Endothelial cell of hepatic sinusoid (primary cell): ENCODE data around the gene EML6.

Experiments
- in situ Hi-C: cut with HindIII; loops from 2 replicates; pipeline ENCODE4 v1.10.0; 2017; ENCODE audit warnings: low sequenced_read_pairs

Gene EML6

DNA sequence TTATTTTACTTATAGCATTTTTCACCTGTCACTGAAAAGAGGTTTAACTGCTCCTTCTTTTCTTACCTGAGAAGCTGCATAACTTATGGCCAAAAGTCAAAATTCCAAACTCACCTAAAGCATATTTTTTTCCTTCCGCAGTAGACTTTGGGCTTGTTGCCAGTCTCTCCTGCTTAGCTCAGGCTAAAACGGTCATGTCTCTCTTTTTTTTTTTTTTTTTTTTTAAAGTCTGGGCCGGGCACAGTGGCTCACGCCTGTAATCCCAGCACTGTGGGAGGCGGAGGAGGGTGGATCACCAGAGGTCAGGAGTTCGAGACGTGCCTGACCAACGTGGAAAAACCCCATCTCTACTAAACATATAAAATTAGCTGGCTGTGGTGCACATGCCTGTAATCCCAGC, 213.3 kb downstream of the EML6 start:
- in situ Hi-C loops = no loop called here

DNA sequence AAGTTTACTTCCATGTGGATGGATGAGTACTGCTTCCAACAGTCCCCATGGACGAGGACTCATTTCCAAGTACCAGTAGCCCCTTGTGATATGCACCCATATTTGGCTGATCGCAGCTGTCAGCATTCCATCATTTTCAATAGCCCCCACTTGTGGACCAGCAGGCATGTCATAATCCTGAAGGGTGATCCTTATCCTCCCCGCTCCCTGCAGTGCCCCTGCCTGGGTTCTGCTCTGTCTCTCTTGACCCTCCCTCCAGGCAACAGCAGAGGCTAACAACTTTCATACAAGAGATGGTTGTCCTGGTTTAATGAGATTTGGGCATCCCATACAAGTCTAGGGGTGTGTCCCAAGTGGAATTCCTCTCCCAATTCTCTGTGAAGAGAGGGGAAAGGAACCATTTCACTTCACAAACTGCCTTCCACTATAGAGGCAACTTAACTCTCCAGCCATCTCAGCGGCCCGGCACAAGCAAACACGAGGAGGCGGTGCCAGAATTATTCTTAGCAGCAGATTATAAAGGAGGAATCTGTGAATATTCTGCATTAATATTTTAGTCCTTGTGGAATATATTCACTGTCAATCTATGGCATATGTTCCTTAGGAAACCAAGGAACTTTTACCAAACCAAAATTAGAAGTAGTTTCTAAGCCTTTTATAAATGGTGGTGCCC, 216.1 kb downstream of the EML6 start:
- in situ Hi-C loops = no loop called here

DNA sequence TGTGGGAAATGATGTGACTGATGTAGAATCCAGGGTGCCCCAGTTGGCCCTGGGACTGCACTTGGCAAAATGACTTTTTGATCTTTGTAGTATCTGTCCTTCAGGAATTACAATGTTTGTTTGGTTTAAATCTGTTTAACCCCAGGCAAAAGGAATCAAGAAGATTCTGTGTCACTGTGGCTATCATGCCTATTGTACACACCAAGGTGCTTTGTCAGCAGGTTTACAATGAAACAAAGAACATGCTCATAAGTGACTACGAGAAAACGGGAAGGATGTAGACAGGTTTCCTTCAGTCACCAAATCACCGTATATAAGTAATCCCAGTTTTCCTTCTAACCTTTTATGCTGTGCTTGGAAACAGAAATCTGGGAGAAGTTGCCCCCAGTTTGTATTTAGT, 217.3 kb downstream of the EML6 start:
- in situ Hi-C loops = no loop called here

DNA sequence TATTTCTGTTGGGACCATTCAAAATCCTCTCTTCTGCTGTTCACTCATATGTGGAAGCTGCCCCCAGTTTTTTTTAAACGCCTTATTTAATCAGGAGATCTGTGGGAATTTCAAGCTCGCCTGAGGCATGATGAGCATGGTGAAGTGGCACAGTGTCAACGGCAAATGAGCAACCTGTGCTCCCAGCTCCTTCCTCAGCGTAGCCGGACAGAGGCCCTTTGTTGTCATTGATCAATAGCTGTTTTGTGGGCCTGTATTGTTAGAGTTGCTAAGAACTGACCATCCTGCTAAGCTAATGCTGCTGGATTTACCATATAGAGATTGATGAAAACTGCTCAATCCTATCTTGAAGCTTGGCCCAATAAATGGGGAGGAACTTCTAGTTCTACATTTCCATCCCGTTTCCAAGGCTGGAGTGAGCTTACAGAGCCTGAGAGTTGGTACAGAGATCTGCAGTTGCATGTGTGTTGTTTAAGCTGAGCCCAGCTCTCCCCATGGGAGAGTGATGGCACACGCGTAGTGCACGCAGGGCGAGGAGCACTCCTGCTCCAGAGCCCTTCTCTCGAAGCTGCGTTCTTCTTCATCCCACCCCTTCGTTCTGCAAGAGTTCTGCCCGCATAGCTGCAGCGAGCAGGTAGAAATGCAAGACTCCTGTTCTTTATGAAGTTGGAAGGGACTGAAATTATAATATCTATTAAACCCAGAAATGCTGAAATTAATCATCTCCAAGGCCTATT, 218.0 kb downstream of the EML6 start:
- in situ Hi-C loops = no loop called here

DNA sequence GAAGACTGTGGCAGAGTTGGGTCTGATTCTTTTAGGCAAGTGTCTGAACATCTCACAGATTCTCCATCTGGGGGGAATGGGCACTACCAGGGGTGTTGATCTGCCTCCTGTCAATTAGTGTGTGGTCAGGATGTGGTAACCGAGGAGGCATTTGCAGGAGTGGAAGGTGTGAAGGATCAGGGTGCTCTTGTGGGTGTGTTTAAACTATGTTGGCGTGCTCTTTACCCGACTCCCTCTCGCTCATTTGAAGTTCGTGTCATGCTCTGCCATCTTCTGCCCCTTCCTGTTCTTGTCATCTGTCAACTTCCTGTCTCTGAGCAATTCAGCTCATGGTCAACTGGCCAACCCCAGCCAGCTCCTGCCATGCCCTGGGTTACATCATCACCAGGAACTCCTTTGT, 218.9 kb downstream of the EML6 start:
- in situ Hi-C loops = no loop called here

DNA sequence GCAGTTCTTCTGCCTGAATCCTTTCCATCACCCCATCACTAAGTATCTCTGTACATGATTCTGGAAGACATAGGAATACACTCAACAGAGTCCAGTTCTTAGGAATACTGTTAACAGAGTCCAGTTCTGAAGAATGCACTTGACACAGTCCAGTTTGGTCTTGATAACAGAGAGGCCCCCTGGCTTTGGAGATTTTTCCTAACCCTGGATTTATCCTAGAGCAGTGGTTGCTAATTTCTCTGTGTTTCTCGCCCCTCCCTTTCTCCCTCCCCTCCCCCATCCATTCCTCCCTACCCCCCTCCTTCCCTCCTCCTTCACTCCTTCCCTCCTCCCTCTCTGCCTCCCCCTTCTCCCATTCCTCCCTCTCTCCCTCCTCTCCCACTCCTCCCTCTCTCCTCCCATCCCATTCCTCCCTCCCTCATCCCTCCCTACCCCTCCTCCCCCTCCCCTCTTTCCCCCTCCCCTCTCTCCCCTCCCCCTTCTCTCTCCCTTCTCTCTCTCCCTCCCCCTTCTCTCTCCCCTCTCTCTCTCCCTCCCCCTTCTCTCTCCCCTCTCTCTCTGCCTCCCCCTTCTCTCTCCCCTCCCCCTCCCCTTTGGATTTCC, 221.4 kb downstream of the EML6 start:
- in situ Hi-C loops = no loop called here

DNA sequence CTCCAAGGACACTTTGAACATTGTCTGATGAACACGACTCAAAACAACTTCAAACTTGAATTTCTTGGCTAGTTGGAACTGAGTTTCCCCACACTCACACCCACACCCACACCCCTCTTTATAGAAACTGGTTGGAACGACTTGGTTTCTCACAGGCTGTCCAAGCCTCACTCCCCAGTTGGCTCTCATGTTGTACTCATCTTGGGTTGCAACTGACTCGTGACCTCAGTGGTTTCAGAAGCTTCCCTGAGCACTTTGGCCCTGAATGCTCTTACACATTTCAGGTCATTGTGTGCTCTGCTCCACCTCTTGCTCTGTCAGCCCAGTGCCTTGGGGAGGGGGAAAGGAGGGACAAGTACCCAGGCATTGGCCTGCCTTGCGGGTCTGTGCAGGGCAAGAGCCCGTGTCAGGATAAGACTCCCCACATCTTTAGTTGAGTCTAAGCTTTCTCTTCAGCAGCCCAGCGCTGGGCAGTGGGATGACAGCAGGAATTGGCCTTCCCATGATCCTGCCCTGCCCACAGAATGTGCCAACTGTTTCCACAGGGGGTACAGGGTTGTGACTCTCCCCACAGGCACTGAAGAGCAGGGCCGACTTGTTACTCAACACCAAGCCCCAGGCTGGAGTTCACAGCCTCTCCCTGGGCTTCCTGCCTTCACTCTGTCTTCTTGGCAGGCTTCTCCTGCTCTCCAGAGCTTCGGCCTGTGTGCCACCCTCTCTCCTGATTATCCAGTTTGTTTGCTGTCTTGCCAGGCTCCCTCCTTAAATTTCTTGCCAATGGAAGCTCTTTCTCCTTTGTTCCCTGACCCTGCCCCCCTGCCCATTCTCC, 222.1 kb downstream of the EML6 start:
- in situ Hi-C loops = no loop called here

DNA sequence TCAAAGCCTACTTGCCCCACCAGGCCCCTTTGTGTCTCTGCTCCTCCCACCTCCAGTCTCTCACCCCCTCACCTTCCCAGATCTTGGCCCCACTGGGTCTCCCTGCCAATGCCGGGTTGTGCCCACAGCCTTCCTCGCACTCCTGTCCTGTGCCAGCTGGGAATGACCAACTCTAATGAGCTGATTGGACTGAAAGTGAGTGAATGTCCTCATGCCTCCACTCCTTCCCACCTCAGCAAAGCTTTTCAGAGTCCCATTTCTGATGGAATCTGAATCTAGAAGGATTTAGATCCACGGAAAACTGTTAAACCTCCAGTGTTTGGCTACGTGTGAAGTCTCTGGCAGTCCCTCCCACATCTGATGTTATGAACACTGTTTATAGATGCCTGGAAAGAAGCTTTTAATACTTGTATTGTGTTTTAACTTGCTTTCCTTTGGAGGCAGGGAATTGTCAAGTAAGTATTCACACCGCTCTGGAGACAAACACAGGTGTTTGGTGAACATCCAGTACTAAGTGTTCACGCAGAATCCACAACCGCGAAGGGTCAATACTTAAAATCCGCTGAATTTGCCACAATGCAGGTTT, 222.9 kb downstream of the EML6 start:
- in situ Hi-C loops = no loop called here

DNA sequence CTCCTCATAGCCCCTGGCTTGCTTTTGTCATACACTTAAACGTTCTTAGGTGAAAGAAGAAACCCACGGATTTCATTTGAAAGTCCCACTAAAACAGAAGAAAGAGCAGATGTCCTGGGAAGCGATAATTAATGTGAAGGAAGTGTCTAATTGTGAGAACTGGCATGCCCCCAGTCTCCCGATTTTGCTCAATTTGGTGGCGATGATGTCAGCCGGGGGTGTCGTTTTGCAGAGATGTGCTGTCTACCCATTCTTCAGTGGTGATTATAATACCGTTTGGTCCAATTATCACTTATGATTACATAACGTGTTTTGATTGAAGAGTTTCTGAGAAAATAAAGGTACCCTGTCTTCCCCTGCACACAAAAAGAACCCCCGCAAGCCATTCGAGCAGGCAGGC, 223.7 kb downstream of the EML6 start:
- in situ Hi-C loops = no loop called here

DNA sequence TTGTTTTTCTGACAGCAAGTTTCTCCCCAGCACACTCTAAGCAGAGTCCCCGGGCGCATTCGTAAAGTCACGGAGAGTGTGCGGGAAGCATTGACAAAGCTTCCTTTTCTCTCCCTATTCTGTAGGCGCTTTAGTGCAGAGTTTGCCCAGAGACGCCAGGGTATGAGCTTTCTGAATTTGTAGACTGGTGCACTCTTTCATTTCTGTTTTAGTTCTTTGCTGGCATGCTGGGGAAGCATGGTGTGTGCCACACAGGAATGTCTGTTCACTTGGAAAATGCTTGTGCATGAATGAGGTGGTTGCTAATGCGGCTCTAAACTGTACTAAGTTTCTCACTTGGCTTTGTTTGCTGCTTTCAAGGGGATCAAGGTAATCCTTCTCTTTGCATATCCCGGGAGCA, 224.2 kb downstream of the EML6 start:
- in situ Hi-C loops = no loop called here

DNA sequence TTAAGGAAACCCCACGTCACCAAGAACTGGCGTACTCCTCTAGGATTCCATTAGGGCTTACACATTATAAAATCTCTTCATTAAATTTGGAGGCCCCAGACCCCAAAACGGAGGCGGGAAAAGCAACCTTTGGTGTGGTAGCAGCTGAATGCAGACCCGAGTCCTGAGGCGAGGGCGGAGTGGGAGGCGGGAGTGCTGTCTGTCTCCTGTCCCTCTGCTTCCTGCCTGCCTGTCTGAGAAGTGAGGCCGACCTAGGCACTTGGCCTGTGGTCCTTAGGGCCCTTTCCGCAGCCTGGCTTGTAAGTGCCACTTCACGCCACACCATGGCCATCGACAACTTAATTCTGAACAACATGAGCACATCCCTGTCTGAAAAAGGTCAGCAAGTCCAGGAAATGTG, 224.7 kb downstream of the EML6 start:
- in situ Hi-C loops = no loop called here

DNA sequence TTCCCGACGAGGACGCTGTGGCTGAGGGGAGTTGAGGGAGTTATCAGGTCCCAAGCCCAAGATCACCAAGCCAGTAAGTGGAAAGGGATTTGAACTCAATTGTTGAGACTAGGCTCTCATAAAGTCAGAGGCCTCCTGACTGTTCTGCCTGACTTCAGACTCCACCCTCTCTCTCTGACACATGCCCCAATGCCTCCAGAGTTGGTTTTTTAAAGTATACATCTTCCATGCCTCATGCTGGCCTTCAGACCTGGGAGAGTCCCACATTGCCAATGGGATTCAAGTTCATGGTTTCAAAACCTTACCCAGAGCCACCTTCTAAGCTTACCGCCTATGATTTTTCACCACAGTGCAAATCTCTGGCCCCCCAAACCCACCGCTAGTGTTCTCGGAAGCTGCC, 226.0 kb downstream of the EML6 start:
- in situ Hi-C loops = no loop called here

DNA sequence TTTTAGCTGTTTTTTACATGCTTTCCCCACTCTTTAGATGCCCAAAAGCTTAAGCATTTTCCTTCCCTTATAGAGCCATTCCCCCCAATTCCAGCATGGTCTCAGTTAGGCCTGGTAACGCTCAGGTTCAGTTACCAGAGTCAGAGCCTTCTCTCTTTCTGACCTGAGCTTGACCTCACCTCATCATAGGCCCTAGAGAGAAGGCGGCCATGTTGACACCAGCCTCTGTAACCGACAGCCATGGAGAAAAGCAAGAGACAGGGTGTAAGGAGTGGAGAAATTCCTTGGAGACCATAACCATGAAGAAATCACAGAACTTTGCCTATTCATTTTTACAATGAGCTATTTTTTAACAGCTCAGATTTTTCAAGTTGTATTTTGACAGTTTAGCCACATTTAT, 227.3 kb downstream of the EML6 start:
- in situ Hi-C loops = no loop called here

DNA sequence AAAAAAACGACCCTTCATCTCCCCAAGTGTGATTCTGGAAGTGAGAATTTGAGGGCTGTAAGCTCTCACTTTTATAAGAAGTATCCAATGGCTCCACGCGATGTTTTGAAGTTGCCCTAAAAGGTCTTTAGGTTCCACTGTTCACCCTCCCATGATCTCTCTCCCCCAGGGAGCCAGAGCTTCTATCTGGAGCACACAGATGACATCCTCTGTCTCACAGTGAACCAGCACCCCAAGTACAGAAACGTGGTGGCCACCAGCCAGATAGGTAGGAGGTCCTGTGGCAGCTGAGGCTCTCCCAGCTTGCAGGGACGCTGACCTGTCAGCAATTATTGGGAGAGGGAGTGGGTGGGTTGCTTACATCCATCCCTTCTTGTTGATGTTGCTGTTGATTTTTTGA, 229.0 kb downstream of the EML6 start:
- in situ Hi-C loops = no loop called here

DNA sequence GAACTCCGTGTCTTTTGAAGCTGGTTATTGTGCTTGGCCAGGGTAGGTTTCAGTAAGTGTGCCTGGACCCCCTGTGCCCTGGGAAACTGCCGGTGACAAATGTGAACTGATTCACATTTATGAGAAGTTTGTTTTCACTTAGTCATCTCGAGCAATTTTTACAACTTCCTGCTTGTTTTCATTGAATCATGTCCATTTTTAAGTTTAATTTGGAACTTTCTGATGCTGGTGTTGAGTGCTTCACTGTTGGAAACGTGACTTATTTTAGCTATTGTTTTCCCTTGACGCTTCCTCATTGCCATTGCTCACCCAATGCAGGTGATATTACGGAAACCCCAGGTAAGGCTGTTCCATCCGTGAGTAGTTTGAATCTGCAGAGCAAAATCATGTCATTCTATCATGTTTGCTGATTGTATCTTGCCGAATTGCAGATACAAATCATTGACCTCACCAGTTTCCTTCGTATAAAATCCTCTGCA, 229.6 kb downstream of the EML6 start:
- in situ Hi-C loops = no loop called here

DNA sequence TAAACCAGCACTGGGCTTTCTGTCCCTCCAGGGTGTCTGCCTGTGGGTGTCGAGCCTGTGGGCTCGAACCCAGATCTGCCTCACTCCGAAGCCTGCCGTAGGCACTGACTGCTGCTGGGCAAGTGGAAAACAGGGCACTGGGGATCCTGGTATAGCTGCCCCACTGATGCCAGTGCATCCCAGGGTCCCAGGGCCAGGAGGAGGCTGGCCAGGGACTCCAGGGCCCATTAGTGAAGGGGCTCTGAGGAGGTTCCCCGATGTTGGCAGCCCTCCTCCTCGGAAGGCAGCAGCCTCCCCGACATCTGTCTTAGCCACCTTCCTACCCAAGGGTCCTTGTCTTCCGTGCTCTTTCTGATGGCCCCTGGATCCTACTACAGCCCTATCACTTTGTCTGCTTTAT, 230.7 kb downstream of the EML6 start:
- in situ Hi-C loops = no loop called here

DNA sequence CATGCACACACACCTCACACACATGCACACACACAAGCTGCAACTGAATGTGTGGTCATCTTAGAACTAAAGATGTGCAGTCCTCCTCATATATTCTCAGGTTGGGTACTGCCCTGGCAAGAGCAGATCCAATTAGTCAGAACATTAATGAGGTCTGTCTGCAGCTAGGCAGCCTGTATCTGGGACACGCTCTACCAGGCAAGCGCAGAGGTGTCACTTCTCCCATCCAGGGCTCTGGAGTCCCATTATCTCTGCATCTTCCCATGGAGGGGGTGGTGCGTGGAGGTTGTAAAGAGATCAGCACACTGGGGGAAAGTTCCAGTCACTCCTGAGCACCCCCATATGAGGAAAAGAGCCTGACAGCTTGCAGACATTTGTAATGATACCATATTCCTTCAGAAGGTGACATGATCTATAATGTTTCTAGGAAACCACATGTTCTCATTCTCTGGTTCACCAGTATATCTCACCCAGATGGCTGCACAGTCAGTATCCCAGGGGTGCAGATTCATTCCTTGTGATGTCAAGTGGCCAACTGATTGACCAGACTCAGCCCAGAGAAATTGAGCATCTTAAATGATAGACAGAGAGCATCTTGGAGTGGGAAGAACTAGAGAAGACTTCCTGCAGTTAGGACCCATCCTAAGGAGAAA, 231.4 kb downstream of the EML6 start:
- in situ Hi-C loops = no loop called here

DNA sequence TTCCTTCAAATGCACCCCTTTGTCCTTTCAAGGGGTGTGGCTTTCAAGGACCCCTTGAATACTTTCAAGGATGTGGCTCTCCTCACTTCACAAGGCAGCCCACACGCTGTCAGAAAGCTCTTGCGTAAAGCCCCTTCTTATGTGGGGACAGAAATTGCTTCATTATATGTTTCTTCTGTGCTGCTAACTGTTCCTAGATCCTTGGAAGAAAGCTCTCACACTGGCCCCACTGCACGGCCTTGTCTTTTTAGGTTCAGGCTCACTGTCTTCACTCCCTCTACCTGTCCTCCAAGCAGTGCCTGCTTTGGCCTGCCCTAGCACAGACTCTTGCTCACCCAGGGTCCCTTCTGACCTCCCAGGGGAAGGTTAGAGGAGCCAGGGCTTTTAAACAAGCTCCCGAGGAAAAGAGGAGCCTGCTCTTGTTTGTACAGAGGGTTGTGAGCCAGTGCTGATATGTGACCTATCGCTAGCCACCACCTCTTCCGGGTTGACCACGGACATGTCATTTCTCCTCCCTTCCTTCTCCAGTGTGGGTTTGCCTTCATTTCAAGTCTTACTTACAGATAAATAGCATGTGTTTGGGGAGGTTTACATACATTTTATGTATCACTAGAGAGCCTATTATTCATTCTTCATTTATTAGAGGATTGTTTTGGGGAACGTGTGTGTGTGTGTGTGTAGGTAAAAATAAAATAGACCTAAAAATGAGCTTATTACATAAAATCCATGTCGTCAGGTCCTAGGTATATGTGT, 232.1 kb downstream of the EML6 start:
- in situ Hi-C loops = no loop called here

DNA sequence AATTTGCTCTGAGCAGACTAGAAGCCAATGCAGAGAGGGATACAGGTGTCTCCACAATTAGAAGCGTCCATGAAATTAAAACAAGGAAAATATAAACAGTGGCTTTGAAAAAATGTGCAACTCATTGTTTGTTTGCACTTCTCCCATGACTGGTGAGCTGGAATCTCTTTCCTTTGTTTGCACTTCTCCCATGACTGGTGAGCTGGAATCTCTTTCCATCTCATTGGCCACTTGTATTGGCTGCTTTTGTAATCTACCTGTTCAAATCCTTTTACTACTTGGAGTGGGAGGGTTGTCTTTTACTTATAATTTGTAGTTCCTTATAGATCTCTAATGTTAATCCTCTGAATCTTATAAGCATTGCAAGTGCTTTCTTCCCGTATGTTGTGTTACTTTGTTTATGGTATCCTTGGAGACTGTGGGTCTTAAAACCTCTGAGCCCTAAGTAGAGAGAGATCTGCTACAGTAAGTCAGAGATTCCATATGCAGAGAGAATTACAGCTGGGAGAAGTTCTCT, 232.7 kb downstream of the EML6 start:
- in situ Hi-C loops = no loop called here
